ENCODE results near the gene ZC3H7B.
A peak's percentile ranks its signal among the peaks of the same experiment; 100 is the strongest.
"Not testable (repeated sequence)": the region's sequence is repeated elsewhere in the genome, so short reads cannot be mapped to it uniquely, and the experiment has no call there.

Gene ZC3H7B

GRCh38 chr22:41394012-41394356, 92.7 kb downstream of the ZC3H7B start:
- DNase-seq = no peak

DNA sequence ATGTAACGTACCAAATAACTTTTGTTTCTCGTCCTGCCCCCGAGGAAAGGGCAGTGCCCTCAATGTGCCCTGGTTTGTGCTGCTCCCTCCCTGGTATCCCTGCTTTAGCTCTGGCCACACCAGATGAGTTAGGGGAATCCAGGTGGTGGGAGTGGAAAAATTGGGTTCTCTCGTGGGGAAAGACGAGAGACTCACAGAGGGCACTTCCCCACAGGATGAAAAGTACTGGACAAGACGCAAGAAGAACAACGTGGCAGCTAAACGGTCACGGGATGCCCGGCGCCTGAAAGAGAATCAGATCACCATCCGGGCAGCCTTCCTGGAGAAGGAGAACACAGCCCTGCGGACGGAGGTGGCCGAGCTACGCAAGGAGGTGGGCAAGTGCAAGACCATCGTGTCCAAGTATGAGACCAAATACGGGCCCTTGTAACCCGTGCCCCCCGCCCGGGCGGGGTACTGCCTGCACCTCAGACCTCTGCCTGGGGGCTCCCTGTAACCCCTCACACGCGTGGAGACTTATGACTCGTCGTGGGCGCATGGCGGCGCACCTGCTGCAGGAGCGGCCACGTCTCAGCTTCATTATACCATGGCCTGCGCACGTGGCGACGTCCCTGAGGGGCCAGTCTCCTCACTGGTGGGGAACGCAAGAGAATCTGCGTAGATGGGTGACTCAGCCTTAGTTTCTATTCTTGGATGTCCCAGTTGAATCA, 94.4 kb downstream of the ZC3H7B start:
- no peak for DNase-seq

GRCh38 chr22:41397143-41397811, 96.0 kb downstream of the ZC3H7B start:
- DNase-seq = no peak

DNA sequence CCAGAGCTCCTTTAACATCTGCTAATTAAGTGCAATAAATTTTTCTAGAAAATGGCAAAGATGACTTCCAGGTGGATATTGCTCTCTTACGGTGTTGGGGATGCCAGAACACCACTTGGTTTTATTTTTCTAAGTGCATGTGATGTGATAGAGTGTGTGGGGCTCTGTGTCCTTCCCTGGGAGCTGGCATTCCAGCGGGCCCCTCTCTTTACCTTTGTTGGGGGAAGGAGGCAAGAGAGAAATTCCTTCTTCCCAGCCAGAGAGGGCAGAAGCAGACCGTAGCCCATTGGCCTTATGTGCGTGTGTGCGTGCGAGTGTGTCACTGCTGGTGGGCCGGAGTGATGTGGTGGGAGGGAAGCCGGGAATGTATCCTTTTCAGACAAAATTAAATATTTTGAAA, 97.6 kb downstream of the ZC3H7B start:
- no peak for DNase-seq

- DNase-seq = no peak
These were observed 100.7 kb downstream of the ZC3H7B start for GRCh38 chr22:41401781-41402648.

DNA sequence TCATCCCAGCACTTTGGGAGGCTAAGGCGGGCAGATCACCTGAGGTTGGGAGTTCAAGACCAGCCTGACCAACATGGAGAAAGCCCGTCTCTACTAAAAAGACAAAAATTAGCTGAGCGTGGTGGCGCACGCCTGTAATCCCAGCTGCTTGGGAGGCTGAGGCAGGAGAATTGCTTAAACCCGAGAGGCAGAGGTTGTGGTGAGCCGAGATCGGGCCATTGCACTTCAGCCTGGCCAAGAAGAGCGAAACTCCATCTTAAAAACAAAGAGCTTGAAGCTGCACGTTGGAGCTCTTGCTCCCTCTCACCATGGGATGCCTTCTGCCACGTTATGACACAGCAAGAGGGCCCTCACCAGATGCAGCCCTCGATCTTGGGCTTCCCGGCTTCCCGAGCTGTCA, 101.5 kb downstream of the ZC3H7B start:
- DNase-seq = not testable (repeated sequence)

GRCh38 chr22:41403532-41404318, 102.4 kb downstream of the ZC3H7B start:
- DNase-seq = peak; percentile 88

GRCh38 chr22:41405588-41405987, 104.3 kb downstream of the ZC3H7B start:
- DNase-seq = peak; percentile 46

DNA sequence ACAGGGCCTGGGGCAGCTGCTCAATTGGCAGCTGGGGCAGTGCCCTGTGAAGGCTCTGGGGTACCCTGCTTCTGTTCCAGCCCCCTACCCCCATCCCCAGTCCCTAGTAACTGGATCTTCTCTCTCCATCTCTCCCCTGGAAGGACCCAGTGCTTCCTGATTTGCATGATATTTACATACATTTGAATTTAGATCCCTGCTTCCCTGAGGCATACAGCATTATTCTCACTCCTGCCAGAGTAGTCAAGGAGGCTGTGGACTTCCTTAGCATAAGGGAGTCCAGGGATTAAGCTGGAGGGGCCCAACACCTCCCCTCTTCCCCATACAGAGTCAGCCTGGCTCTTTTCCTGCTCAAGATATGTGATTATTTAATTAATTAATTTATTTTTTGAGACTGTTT, 105.1 kb downstream of the ZC3H7B start:
- no peak for DNase-seq

DNA sequence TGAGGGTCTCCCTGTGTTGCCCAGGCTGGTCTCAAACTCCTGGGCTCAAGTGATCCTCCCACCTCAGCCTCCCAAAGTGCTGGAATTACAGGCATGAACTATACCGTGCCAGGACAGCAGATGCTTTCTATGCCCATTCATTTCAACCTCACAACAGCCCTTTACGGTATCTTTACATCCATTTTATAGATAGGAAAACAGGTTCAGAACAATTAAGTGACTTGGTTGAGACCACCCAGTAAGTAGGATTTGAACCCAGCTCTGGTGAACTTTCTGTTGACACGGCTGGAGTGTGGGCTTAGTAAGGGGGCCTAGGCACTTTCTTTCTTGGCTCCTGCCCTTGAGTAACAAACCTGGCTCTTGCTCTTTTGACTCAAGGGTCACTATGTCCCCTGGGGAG, 106.1 kb downstream of the ZC3H7B start:
- DNase-seq = no peak

- no peak for DNase-seq
These were observed 107.3 kb downstream of the ZC3H7B start for GRCh38 chr22:41408665-41409064.

Data from stimulated activated CD4-positive, alpha-beta T cell treated with anti-CD3 and anti-CD28 coated beads, Interleukin-4, amount 100 ng/mL, for 24 hours (primary cell).